ENCODE results near the gene BMPR1A.

DNA sequence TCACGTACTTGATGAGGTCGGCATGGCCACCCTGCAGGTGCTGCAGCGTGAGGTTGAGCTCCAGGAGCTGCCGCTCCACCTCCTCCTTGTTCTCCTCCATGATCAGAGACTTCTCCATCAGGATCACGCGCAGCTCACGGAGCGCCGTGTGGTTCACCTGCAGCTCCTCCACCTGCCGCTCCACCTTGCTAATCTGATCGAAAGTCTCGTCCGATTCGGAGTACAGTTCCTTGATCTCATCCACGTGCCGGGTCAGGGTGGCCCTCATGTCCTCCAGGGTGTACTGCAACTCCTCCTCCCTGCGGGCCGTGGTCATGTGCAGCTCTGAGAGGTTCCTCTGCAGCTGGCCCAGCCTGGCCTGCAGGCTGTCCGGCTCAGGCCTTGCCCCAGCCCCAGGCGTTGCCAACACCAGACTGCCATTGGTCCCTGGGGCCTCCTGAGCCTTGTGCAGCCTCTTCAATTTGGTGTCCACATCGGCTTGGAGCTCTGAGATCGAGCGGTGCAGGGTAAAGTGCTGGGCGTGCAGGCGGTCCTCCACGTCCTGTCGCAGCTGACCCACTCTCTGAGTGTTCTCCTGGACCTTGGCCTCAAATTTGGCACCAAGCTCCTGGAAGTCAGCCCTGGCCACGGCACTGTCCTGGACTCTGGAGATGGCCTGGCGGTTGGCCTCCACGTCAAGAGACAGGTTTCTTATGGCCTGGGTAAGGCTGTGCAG is 187.1 kb downstream of the BMPR1A start:
- no peak for TF ChIP-seq POLR2AphosphoS5 (IDR thresholded peaks at IDR 0.05; ENCODE audit: low read depth, low read length)
- no peak for TF ChIP-seq CTCF (IDR thresholded peaks at IDR 0.05)
- TF ChIP-seq TCF7L2 (IDR thresholded peaks at IDR 0.05; ENCODE audit: low read depth, low read length) = no peak

All from Panc1 (cell line).